HCEC 1CT (cell line): Measurements from ENCODE around the gene MYO9B.
"Not testable (repeated sequence)": the region's sequence is repeated elsewhere in the genome, so short reads cannot be mapped to it uniquely, and the experiment has no call there.

Experiments used
- DNase-seq: peaks from one replicate; pipeline ENCODE4 v3.0.0-alpha.2; 2017

The MYO9B gene

GRCh38 chr19:17185590-17185989 is 110.0 kb downstream of the MYO9B start:
- no peak for DNase-seq

- not testable (repeated sequence) for DNase-seq
Observed at GRCh38 chr19:17191736-17192135, 116.2 kb downstream of the MYO9B start.

GRCh38 chr19:17192751-17193150 is 117.2 kb downstream of the MYO9B start:
- no peak for DNase-seq

GRCh38 chr19:17194608-17195007 is 119.0 kb downstream of the MYO9B start:
- no peak for DNase-seq

- DNase-seq: no peak
Observed at GRCh38 chr19:17195106-17195505, 119.5 kb downstream of the MYO9B start.

- no peak for DNase-seq
Observed at GRCh38 chr19:17196610-17197009, 121.0 kb downstream of the MYO9B start.

GRCh38 chr19:17197666-17198065 is 122.1 kb downstream of the MYO9B start:
- no peak for DNase-seq

- no peak for DNase-seq
Observed at GRCh38 chr19:17200408-17201079, 125.0 kb downstream of the MYO9B start.

- DNase-seq: no peak
Observed at GRCh38 chr19:17202249-17202648, 126.7 kb downstream of the MYO9B start.

- no peak for DNase-seq
Observed at GRCh38 chr19:17202713-17203112, 127.1 kb downstream of the MYO9B start.

- peak; percentile 44 for DNase-seq
Observed at GRCh38 chr19:17205237-17206140, 129.9 kb downstream of the MYO9B start.

GRCh38 chr19:17206736-17207581 is 131.4 kb downstream of the MYO9B start:
- no peak for DNase-seq

- DNase-seq: no peak
Observed at GRCh38 chr19:17209126-17210036, 133.8 kb downstream of the MYO9B start.

- no peak for DNase-seq
Observed at GRCh38 chr19:17210296-17210695, 134.7 kb downstream of the MYO9B start.

- DNase-seq: no peak
Observed at GRCh38 chr19:17211547-17212446, 136.2 kb downstream of the MYO9B start.

GRCh38 chr19:17213334-17213733 is 137.8 kb downstream of the MYO9B start:
- no peak for DNase-seq

GRCh38 chr19:17214508-17215126 is 139.0 kb downstream of the MYO9B start:
- no peak for DNase-seq

GRCh38 chr19:17215127-17215971 is 139.8 kb downstream of the MYO9B start, which contains the start of gene USE1:
USE1 (plus strand) TSS chr19:17215357; CDS start chr19:17215406, 49 bp downstream.
- DNase-seq: peak; percentile 89

- no peak for DNase-seq
Observed at GRCh38 chr19:17216058-17216670, 140.6 kb downstream of the MYO9B start.
